Parathyroid adenoma (tissue), 2 donors: ENCODE data around the gene XKR3.

Experiments
- H2AFZ ChIP-seq: fragments of 300-600 bp; sonication (generic); one replicate; pipeline ENCODE4 v1.7.0; 2017; ENCODE audit warnings: antibody characterized with exemption, mild to moderate bottlenecking
- H3K27ac ChIP-seq: fragments of 300-600 bp; sonication (generic); one replicate; pipeline ENCODE4 v1.7.0; 2017
- H3K27me3 ChIP-seq: fragments of 300-600 bp; sonication (generic); one replicate; pipeline ENCODE4 v1.7.0; 2017; ENCODE audit warnings: low read length; ENCODE audit not compliant: control insufficient read depth, insufficient read depth
- H3K36me3 ChIP-seq: fragments of 300-600 bp; sonication (generic); one replicate; pipeline ENCODE4 v1.7.0; 2017; ENCODE audit warnings: low read length; ENCODE audit not compliant: control insufficient read depth, insufficient read depth
- H3K4me1 ChIP-seq: fragments of 300-600 bp; sonication (generic); one replicate; pipeline ENCODE4 v1.7.0; 2017; ENCODE audit warnings: control low read depth
- H3K4me2 ChIP-seq: fragments of 300-600 bp; sonication (generic); one replicate; pipeline ENCODE4 v1.7.0; 2017; ENCODE audit warnings: low read length
- H3K4me3 ChIP-seq: fragments of 300-600 bp; sonication (generic); one replicate; pipeline ENCODE4 v1.7.0; 2017; ENCODE audit warnings: low read depth, low read length
- H3K79me2 ChIP-seq: fragments of 300-600 bp; sonication (generic); one replicate; pipeline ENCODE4 v1.7.0; 2017; ENCODE audit warnings: control low read depth
- H3K9ac ChIP-seq: fragments of 300-600 bp; sonication (generic); one replicate; pipeline ENCODE4 v1.7.0; 2017; ENCODE audit warnings: mild to moderate bottlenecking
- H3K9me3 ChIP-seq: fragments of 300-600 bp; sonication (generic); one replicate; pipeline ENCODE4 v1.7.0; 2017; ENCODE audit warnings: low read length; ENCODE audit not compliant: control insufficient read depth
- CTCF ChIP-seq: fragments of 300-600 bp; sonication (generic); IDR thresholded peaks from one replicate; pipeline ENCODE4 v1.7.0; 2017; ENCODE audit warnings: antibody characterized with exemption, mild to moderate bottlenecking
- donor health status: primary hyperparathyroidism.

XKR3 gene

GRCh38 chr22:16834971-16835370 lies 9.8 kb upstream of the XKR3 start:
- Histone ChIP-seq H3K9ac (no peak overlapping the region), H3K4me2 (no peak overlapping the region), H3K79me2 (no peaks in the 10 kb centered on the region), H3K27ac (no peak overlapping the region), H3K27me3 (no peaks in the 10 kb centered on the region), H2AFZ (no peak overlapping the region), H3K36me3 (no peaks in the 10 kb centered on the region), H3K4me1 (no peaks in the 10 kb centered on the region), H3K9me3 (no peaks in the 10 kb centered on the region), H3K4me3 (no peak overlapping the region)
- no peak for TF ChIP-seq CTCF

GRCh38 chr22:16831257-16831656 lies 6.0 kb upstream of the XKR3 start:
- Histone ChIP-seq H3K4me1 (no peaks in the 10 kb centered on the region), H3K27me3 (no peaks in the 10 kb centered on the region), H3K9me3 (no peaks in the 10 kb centered on the region), H3K36me3 (no peaks in the 10 kb centered on the region), H3K27ac (no peak overlapping the region), H3K4me3 (no peak overlapping the region), H2AFZ (no peak overlapping the region), H3K79me2 (no peaks in the 10 kb centered on the region), H3K4me2 (no peak overlapping the region), H3K9ac (no peak overlapping the region)
- no peak for TF ChIP-seq CTCF

GRCh38 chr22:16829985-16830384 lies 4.8 kb upstream of the XKR3 start:
- no peak overlapping the region for H3K4me3 ChIP-seq
- no peaks in the 10 kb centered on the region for H3K27me3 ChIP-seq
- H3K36me3 ChIP-seq, result no peaks in the 10 kb centered on the region
- H2AFZ ChIP-seq, result no peak overlapping the region
- TF ChIP-seq CTCF, result no peak
- H3K9ac ChIP-seq, result no peak overlapping the region
- H3K27ac ChIP-seq, result no peak overlapping the region
- H3K4me1 ChIP-seq, result no peaks in the 10 kb centered on the region
- no peaks in the 10 kb centered on the region for H3K9me3 ChIP-seq
- no peaks in the 10 kb centered on the region for H3K79me2 ChIP-seq
- H3K4me2 ChIP-seq, result no peak overlapping the region

- TF ChIP-seq CTCF, result no peak
- no peak overlapping the region for H3K9ac ChIP-seq
- H3K27ac ChIP-seq, result no peak overlapping the region
- H3K4me1 ChIP-seq, result no peaks in the 10 kb centered on the region
- H3K36me3 ChIP-seq, result no peaks in the 10 kb centered on the region
- H3K4me2 ChIP-seq, result no peak overlapping the region
- H3K27me3 ChIP-seq, result no peaks in the 10 kb centered on the region
- no peaks in the 10 kb centered on the region for H3K9me3 ChIP-seq
- no peaks in the 10 kb centered on the region for H3K79me2 ChIP-seq
- no peak overlapping the region for H2AFZ ChIP-seq
- H3K4me3 ChIP-seq, result no peak overlapping the region
Measured at GRCh38 chr22:16828876-16829275, 3.7 kb upstream of the XKR3 start.

GRCh38 chr22:16827506-16827905 lies 2.3 kb upstream of the XKR3 start:
- H3K36me3 ChIP-seq, result no peaks in the 10 kb centered on the region
- H2AFZ ChIP-seq, result no peak overlapping the region
- H3K4me1 ChIP-seq, result no peaks in the 10 kb centered on the region
- no peak overlapping the region for H3K27ac ChIP-seq
- H3K27me3 ChIP-seq, result no peaks in the 10 kb centered on the region
- H3K9me3 ChIP-seq, result no peaks in the 10 kb centered on the region
- H3K4me3 ChIP-seq, result no peak overlapping the region
- H3K79me2 ChIP-seq, result no peaks in the 10 kb centered on the region
- no peak overlapping the region for H3K9ac ChIP-seq
- no peak overlapping the region for H3K4me2 ChIP-seq
- TF ChIP-seq CTCF, result no peak
